GM19452 (cell line): ENCODE measurements around the gene CACNA1G.

Experiments
- ATAC-seq: cut with Tn5 transposase; IDR thresholded peaks from one replicate; pipeline ENCODE4 v1.9.1; 2021; ENCODE audit not compliant: unreplicated experiment

CACNA1G gene

DNA sequence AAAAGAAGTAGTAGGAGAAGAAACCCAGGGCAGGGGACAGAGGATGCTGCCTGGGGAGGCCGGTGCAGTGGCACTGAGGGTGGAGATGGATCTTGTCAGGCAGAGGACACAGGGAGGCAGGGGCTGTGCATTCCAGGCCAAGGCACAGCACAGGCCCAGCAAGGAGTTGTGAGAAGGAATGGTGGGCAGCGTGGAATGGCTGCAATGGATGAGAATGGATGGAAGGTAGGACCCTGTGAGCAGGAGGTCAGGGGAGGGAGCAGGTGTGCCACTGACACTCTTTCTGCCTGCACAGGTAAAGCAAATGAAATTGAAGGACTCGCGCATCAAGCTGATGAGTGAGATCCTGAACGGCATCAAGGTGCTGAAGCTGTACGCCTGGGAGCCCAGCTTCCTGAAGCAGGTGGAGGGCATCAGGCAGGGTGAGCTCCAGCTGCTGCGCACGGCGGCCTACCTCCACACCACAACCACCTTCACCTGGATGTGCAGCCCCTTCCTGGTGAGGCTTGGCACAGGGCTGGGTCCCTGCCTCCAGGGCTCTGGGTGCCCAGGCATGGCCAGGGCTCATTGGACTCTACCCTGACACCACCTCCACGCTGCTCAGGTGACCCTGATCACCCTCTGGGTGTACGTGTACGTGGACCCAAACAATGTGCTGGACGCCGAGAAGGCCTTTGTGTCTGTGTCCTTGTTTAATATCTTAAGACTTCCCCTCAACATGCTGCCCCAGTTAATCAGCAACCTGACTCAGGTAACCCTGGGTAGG is 106.9 kb downstream of the CACNA1G start:
- ATAC-seq, result no peak

DNA sequence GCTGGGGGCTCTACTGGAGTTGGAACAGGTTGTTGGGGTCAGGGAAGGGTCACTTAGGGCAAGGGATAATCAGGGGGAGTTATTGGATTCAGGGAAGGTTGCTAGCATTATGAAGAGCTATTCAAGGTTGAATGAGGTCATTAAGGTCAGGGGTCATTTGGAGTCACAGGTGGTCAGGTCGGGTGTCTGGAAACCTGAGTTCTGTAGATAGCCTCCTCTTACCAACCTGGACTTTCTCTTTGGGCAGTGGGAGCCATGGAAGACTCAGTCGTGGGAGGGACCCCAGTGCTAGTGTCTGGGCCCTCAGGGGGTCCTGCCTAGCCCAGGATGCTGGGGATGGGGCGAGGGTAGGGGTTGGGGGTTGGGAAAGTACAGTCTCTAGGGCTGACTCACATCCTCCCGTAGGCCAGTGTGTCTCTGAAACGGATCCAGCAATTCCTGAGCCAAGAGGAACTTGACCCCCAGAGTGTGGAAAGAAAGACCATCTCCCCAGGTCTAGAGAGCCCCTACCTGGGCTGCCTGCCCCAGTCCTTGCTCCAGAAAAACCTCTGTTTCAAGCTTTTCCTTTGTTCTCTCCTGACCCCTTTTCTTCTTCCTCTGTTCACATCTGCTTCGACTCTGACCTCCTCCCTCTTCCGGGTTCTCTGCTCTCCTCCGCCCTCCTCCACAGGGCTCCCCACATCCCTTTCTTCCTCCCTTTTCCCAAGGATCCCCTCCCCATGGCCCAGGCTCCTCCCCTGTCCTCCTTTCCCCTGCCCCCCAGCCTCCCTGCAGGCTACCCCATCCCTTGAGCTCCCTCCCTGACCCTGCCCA is 107.7 kb downstream of the CACNA1G start:
- no peak for ATAC-seq

DNA sequence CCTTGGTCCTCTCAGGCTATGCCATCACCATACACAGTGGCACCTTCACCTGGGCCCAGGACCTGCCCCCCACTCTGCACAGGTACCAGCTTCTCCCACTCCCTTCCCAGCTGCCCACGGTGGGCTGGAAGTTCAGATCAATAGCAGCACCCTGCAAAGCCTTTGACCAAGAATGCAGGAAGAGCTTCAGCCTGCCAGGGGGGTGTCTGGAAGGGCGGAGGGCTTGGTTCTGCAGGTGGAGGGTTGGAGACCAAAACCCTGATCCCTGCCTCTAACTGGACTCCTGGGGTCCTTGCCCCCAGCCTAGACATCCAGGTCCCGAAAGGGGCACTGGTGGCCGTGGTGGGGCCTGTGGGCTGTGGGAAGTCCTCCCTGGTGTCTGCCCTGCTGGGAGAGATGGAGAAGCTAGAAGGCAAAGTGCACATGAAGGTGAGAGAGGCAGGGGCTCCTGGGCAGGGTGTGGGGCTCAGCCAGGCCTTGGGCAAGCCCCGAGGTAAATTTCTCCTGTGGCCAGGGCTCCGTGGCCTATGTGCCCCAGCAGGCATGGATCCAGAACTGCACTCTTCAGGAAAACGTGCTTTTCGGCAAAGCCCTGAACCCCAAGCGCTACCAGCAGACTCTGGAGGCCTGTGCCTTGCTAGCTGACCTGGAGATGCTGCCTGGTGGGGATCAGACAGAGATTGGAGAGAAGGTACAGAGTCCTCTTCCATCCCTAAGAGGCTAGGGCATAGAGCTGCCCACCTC is 108.5 kb downstream of the CACNA1G start:
- ATAC-seq, result no peak

DNA sequence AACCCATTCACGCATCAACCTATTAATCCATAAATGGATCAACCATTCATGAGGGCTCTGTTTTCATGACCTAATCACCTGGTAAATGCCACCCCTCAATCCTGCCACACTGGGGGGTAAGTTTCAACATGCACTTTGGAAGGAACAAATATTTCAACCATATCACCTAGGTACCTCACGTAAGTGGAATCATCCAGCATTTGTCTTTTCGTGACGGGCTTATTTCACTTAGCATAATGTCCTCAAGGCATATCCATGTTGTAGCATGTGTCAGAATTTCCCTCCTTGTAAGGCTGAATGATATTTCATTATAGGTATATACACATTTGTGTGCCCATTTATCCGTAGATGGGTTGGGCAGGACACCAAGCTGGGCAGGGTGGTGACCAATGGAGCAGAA is 111.6 kb downstream of the CACNA1G start:
- no peak for ATAC-seq

DNA sequence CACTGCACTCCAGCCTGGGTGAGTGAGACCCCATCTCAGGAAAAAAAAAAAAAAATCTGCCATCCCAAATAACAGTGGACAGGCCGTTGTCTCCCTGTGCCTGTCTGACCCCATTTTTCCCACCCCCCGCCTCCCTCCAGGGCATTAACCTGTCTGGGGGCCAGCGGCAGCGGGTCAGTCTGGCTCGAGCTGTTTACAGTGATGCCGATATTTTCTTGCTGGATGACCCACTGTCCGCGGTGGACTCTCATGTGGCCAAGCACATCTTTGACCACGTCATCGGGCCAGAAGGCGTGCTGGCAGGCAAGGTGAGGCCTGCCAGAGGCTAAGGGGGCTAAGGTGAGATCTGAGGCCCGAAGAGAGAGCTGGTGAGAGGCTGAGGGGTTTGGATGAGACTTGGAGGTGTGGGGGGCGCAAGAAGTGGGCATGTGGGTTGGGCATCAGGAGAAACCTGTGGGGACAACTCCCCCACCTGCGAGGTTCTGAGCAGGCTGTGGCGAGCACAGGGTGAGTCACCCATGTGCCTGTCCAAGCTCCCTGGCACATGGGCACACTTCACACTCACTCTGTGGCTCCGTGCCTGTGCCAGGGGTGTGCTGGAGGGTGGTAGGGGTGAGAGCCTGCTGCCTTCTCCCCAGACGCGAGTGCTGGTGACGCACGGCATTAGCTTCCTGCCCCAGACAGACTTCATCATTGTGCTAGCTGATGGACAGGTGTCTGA is 112.5 kb downstream of the CACNA1G start:
- ATAC-seq, result no peak

DNA sequence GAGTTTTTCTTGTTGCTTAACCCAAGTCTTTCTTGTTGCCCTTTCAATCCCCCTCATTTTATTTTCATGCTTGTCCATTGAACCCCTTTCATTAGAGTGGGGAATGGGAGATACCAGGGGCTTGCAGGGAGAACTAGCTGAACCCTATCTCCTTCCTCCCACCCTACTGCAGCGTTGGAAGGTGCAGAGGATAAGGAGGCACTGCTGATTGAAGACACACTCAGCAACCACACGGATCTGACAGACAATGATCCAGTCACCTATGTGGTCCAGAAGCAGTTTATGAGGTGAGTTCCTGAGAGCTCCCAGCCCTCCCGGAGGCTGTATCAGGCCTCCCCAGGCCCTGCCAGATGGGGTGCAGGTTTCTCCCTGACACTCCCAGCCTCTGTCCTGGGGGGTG is 114.7 kb downstream of the CACNA1G start:
- ATAC-seq, result no peak

DNA sequence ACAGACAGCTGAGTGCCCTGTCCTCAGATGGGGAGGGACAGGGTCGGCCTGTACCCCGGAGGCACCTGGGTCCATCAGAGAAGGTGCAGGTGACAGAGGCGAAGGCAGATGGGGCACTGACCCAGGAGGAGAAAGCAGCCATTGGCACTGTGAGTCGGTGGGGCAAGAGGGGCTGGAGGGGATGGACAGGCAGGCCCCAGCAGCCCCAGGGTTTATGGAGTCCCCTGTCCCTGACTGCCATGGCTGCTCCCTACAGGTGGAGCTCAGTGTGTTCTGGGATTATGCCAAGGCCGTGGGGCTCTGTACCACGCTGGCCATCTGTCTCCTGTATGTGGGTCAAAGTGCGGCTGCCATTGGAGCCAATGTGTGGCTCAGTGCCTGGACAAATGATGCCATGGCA is 115.1 kb downstream of the CACNA1G start:
- ATAC-seq, result no peak

DNA sequence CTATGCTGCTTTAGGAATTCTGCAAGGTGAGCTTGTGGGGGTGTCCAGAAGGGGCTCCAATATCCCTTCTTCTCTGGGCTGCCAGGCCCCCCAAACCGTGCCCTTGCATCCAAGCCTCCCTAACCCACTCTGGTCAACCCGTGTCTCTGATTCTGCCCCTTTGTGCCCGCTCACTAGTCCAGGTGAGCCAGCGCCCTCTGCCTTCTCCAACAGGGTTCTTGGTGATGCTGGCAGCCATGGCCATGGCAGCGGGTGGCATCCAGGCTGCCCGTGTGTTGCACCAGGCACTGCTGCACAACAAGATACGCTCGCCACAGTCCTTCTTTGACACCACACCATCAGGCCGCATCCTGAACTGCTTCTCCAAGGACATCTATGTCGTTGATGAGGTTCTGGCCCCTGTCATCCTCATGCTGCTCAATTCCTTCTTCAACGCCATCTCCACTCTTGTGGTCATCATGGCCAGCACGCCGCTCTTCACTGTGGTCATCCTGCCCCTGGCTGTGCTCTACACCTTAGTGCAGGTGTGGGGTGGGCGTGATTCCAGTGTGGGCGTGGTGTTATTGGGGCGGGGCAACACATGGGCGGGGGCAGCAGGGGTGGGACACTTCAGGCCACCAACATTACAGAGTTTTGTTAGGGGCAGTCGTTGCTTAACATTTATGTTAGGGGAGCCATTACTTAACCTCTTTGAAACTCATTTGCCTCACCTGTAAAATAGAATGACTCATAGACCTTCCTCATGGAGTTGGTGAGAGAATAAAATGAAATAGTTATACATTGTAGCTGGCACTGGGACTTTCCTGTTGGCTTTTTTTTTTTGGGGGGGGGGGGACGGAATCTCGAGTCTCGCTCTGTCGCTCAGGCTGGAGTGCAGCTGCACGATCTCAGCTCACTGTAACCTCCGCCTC is 115.8 kb downstream of the CACNA1G start:
- ATAC-seq, result no peak
